HG03135 (cell line): ENCODE measurements around the gene CTF1.

Experiments
- ATAC-seq: cut with Tn5 transposase; IDR thresholded peaks from one replicate; pipeline ENCODE4 v1.9.1; 2021; ENCODE audit warnings: mild to moderate bottlenecking, moderate library complexity; ENCODE audit not compliant: unreplicated experiment

The CTF1 gene

DNA sequence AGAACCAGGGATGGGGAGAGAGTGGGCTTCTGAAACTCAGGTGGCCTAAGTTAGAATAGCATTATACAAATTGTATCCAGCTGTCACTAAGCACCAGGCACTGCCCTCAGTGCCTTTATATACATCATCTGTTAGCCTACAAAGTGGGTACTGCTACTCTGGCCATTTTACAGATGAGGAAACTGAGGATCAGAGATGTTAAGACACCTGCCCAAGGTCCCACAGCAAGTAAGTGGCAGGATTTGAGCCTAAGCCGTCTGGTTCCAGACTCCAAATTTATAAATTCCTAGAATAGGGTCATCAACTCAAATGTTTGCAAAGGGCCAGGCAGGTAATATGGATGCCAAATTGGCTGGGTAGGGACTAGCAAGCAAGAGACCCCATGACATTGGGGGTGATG, 54.8 kb downstream of the CTF1 start:
- no peak for ATAC-seq

DNA sequence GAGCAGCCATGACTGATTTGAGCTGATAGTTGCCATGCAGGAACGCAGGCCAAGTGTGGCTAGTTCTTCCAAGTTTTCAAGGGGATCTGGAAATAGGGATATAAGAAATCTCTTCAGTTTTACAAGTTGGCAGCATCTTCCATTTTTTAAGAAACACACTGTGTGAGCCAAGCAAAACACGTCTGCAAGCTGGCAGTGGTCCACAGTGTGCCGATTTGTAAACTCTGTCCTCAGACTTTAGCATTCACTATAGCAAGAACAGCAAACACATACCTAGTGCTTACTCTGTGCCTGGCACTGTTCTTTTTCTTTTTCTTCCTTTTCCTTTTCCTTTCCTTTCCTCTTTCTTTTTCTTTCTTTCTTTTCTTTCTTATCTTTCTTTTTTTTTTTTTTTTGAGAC, 55.3 kb downstream of the CTF1 start:
- no peak for ATAC-seq

DNA sequence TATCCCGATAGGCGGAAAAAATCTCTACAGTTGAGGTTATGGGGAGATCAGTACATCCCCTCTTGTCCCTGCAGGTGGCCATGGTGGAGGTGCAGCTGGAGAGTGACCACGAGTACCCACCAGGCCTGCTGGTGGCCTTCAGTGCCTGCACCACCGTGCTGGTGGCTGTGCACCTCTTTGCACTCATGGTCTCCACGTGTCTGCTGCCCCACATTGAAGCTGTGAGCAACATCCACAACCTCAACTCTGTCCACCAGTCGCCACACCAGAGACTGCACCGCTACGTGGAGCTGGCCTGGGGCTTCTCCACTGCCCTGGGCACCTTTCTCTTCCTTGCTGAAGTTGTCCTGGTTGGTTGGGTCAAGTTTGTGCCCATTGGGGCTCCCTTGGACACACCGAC, 56.7 kb downstream of the CTF1 start:
- ATAC-seq: no peak
